Neutrophil (primary cell): ENCODE measurements around the gene CDK5R1.
A peak's percentile ranks its signal among the peaks of the same experiment; 100 is the strongest.

Source experiments
- H3K27ac ChIP-seq: fragments of 200-600 bp; sonication (generic); 2 replicates; pipeline ENCODE4 v1.5.1; 2016; ENCODE audit warnings: mild to moderate bottlenecking, moderate library complexity
- H3K27me3 ChIP-seq: fragments of 200-600 bp; sonication (generic); 2 replicates; pipeline ENCODE4 v1.6.0; 2016; ENCODE audit warnings: mild to moderate bottlenecking
- H3K36me3 ChIP-seq: fragments of 200-600 bp; sonication (generic); 2 replicates; pipeline ENCODE4 v1.5.1; 2017
- H3K4me1 ChIP-seq, 2 experiments: fragments of 200-600 bp in 1 of 2; sonication (generic) in 1 of 2; 1 replicate in 1 of 2; 2 replicates in 1 of 2; pipeline versions ENCODE4 v1.5.1 to v1.6.1; 2013 to 2016; ENCODE audit warnings: low read depth in 1 of 2, low read length in 1 of 2, mild to moderate bottlenecking in 1 of 2, moderate library complexity in 1 of 2; ENCODE audit not compliant: control insufficient read depth in 1 of 2, insufficient read depth in 1 of 2
- H3K4me3 ChIP-seq, 2 experiments: fragments of 200-600 bp in 1 of 2; sonication (generic) in 1 of 2; 1 replicate in 1 of 2; 2 replicates in 1 of 2; pipeline ENCODE4 v1.5.1; 2013 to 2016; ENCODE audit warnings: low read depth in 1 of 2, low read length in 1 of 2, mild to moderate bottlenecking in 1 of 2, moderate library complexity in 1 of 2
- H3K9me3 ChIP-seq: fragments of 200-600 bp; sonication (generic); 2 replicates; pipeline ENCODE4 v1.5.1; 2016
- CTCF ChIP-seq: fragments of 200-600 bp; sonication (generic); IDR thresholded peaks from 2 replicates; pipeline ENCODE4 v1.5.1; 2016; ENCODE audit warnings: antibody characterized with exemption

The CDK5R1 gene

GRCh38 chr17:32486701-32487472, at the start of gene CDK5R1:
Gene CDK5R1, plus strand, starts transcription at chr17:32486993. Its CDS starts 628 bp downstream, at chr17:32487621.
- TF ChIP-seq CTCF, result no peak
- H3K27me3 ChIP-seq, result peaks cover 3% of the 10 kb centered on the region
- H3K4me3 ChIP-seq, result peak within 1 kb of the TSS; percentile 73 to 94
- H3K27ac ChIP-seq, result peak within 1 kb of the TSS; percentile 76
- no peaks in the 10 kb centered on the region for H3K9me3 ChIP-seq
- H3K4me1 ChIP-seq, result peaks cover 56 to 59% of the 10 kb centered on the region in 2 experiments
- peaks cover 37% of the 10 kb centered on the region for H3K36me3 ChIP-seq

- TF ChIP-seq CTCF, result no peak
- Histone ChIP-seq H3K27ac (no peak overlapping the region), H3K9me3 (no peaks in the 10 kb centered on the region), H3K4me1 (peaks cover 15 to 18% of the 10 kb centered on the region in 2 experiments), H3K36me3 (no peaks in the 10 kb centered on the region), H3K4me3 (no peak overlapping the region), H3K27me3 (peaks cover 29% of the 10 kb centered on the region)
Measured at GRCh38 chr17:32440722-32441121, 46.1 kb upstream of the CDK5R1 start.

- H3K4me1 ChIP-seq, result peaks cover 15 to 20% of the 10 kb centered on the region in 2 experiments
- TF ChIP-seq CTCF, result no peak
- H3K27ac ChIP-seq, result no peak overlapping the region
- H3K9me3 ChIP-seq, result no peaks in the 10 kb centered on the region
- H3K4me3 ChIP-seq, result no peak overlapping the region
- H3K27me3 ChIP-seq, result peaks cover 29% of the 10 kb centered on the region
- peaks cover 2% of the 10 kb centered on the region for H3K36me3 ChIP-seq
Measured at GRCh38 chr17:32441886-32442285, 44.9 kb upstream of the CDK5R1 start.

GRCh38 chr17:32443827-32444300, 42.9 kb upstream of the CDK5R1 start:
- no peak for TF ChIP-seq CTCF
- H3K27ac ChIP-seq, result peak overlapping the region; percentile 67
- H3K9me3 ChIP-seq, result no peaks in the 10 kb centered on the region

GRCh38 chr17:32444301-32445073, 42.3 kb upstream of the CDK5R1 start, which contains the start of gene PSMD11:
Gene PSMD11, plus strand, starts transcription at chr17:32444510. Its CDS starts 14 bp downstream, at chr17:32444524.
- TF ChIP-seq CTCF, result peak; percentile 56

More at GRCh38 chr17:32443827-32444300, 42.9 kb upstream of the CDK5R1 start:
- H3K27me3 ChIP-seq, result peaks cover 29% of the 10 kb centered on the region
- H3K36me3 ChIP-seq, result peaks cover 19% of the 10 kb centered on the region
- peak overlapping the region; percentile 85 to 94 for H3K4me3 ChIP-seq
- H3K4me1 ChIP-seq, result peaks cover 15 to 20% of the 10 kb centered on the region in 2 experiments

More at GRCh38 chr17:32444301-32445073, 42.3 kb upstream of the CDK5R1 start, which contains the start of gene PSMD11:
- Histone ChIP-seq H3K27me3 (peaks cover 29% of the 10 kb centered on the region), H3K4me3 (peak within 1 kb of the TSS; percentile 85 to 94), H3K4me1 (peaks cover 15 to 20% of the 10 kb centered on the region in 2 experiments), H3K9me3 (no peaks in the 10 kb centered on the region), H3K27ac (peak within 1 kb of the TSS; percentile 67), H3K36me3 (peaks cover 25% of the 10 kb centered on the region)
